Lower leg skin (tissue), 4 donors: ENCODE results near the gene HSH2D. TPM values are rescaled to one million over a fixed set of nuclear protein-coding genes. Genes with fewer than 3 reads are reported as not detected.

Experiments
- DNase-seq, 2 donors: peaks; one replicate each; pipeline ENCODE4 v3.0.0-alpha.2; 2019; ENCODE audit warnings: low spot score in 2 of 2
- H3K4me3 ChIP-seq: fragments of 200-600 bp; sonication (generic); 2 replicates; pipeline ENCODE4 v1.5.1; 2017; ENCODE audit warnings: mild to moderate bottlenecking, low read depth; ENCODE audit not compliant: poor library complexity, severe bottlenecking
- POLR2A ChIP-seq, 2 donors: fragments of 450-650 bp; IDR thresholded peaks; one replicate each; pipeline ENCODE4 v1.6.1; 2016 to 2017; ENCODE audit warnings: antibody characterized with exemption in 2 of 2, mild to moderate bottlenecking in 1 of 2, moderate library complexity in 1 of 2
- WGBS, 2 donors: methylation state at CpG; one replicate each; pipeline ENCODE4 v1.1.5; 2018; 5-methylcytosine and 5-hydroxymethylcytosine counted together
- intact Hi-C: fragments of 100-400 bp; cut with DNase I; formaldehyde crosslinking; loops from one replicate; pipeline ENCODE4 v1.15.0; 2023; ENCODE audit warnings: low total_unique reads
- total RNA-seq, 4 donors: library from RNA; depleted of rRNA; stranded (reverse); fragments of >200 nt; gene quantifications; one replicate each; pipeline ENCODE4 v1.1.0, GENCODE V29; 2016
- TF ChIP-seq, protein P1 (sequence below), 3 donors: fragments of 450-650 bp; IDR thresholded peaks; one replicate each; pipeline ENCODE4 v1.5.1; 2016; ENCODE audit warnings: antibody characterized with exemption in 3 of 3, mild to moderate bottlenecking in 3 of 3, moderate library complexity in 2 of 3

The HSH2D gene
- total RNA-seq, 4 donors from 2014 or later: 0.45 TPM; not detected in 3

- WGBS, 2 donors: 90% methylated on average over 12 of the region's 12 CpGs
- TF ChIP-seq, protein P1, sequence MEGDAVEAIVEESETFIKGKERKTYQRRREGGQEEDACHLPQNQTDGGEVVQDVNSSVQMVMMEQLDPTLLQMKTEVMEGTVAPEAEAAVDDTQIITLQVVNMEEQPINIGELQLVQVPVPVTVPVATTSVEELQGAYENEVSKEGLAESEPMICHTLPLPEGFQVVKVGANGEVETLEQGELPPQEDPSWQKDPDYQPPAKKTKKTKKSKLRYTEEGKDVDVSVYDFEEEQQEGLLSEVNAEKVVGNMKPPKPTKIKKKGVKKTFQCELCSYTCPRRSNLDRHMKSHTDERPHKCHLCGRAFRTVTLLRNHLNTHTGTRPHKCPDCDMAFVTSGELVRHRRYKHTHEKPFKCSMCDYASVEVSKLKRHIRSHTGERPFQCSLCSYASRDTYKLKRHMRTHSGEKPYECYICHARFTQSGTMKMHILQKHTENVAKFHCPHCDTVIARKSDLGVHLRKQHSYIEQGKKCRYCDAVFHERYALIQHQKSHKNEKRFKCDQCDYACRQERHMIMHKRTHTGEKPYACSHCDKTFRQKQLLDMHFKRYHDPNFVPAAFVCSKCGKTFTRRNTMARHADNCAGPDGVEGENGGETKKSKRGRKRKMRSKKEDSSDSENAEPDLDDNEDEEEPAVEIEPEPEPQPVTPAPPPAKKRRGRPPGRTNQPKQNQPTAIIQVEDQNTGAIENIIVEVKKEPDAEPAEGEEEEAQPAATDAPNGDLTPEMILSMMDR (IDR thresholded peaks at IDR 0.05): no peak
- no peak for TF ChIP-seq POLR2A (IDR thresholded peaks at IDR 0.05)
- H3K4me3 ChIP-seq: no peak overlapping the region
- no peak for DNase-seq
- intact Hi-C loops: no loop called here
Measured at GRCh38 chr19:16207490-16208025, 64.1 kb downstream of the HSH2D start.

Other genes starting within 250 kb of the HSH2D start
- 1 to 10 TPM in 3 of 4 donors, under 1 TPM in 1; 0.91 to 4.2 (median 2.9) TPM for gene CYP4F2, start 245.6 kb upstream of the HSH2D start, total RNA-seq
- 1 to 10 TPM in 2 of 4 donors, under 1 TPM in 2; 0.12 to 1.4 (median 0.66) TPM for gene CYP4F11, start 209.2 kb upstream of the HSH2D start, total RNA-seq
- gene OR10H4, start 194.7 kb upstream of the HSH2D start, total RNA-seq: not detected
- gene TPM4, start 67.2 kb upstream of the HSH2D start, total RNA-seq: 100 to 1,000 TPM; 217 to 303 (median 267) TPM
- gene RAB8A, start 31.8 kb upstream of the HSH2D start, total RNA-seq: 10 to 100 TPM; 43.3 to 58.2 (median 50.8) TPM
- not detected for gene CIB3, start 29.8 kb downstream of the HSH2D start, total RNA-seq
- gene FAM32A, start 41.7 kb downstream of the HSH2D start, total RNA-seq: 100 to 1,000 TPM in 3 of 4 donors, 10 to 100 TPM in 1; 95.3 to 114 (median 105) TPM
- 10 to 100 TPM; 47.2 to 66.9 (median 48.6) TPM for gene AP1M1, start 54.2 kb downstream of the HSH2D start, total RNA-seq
- gene KLF2, start 181.1 kb downstream of the HSH2D start, total RNA-seq: 10 to 100 TPM; 12.6 to 27.5 (median 19.9) TPM